Measurements from ENCODE around the gene DONSON. TPM values are rescaled to one million over a fixed set of nuclear protein-coding genes. Genes with fewer than 3 reads are reported as not detected.

Gene DONSON
- total RNA-seq, 4 donors from 2014 or later, result 6.2 to 14.4 (median 7.0) TPM

GRCh38 chr21:33559813-33560212 lies 28.7 kb downstream of the DONSON start:
- WGBS, 2 donors, result 93 to 94% methylated on average over 10 of the region's 10 CpGs
- no peak for TF ChIP-seq POLR2A (IDR thresholded peaks at IDR 0.05)
- TF ChIP-seq CTCF (IDR thresholded peaks at IDR 0.05), result no peak
- H3K4me3 ChIP-seq (ENCODE audit: low read depth, poor library complexity, severe bottlenecking), result no peak overlapping the region
- DNase-seq (ENCODE audit: low spot score in 2 of 2), result no peak
- intact Hi-C loops (cut with DNase I; ENCODE audit: low total_unique reads), result no loop called here

- TF ChIP-seq POLR2A (IDR thresholded peaks at IDR 0.05), result no peak
- no peak for TF ChIP-seq CTCF (IDR thresholded peaks at IDR 0.05)
- no peak overlapping the region for H3K4me3 ChIP-seq (ENCODE audit: low read depth, poor library complexity, severe bottlenecking)
- no peak for DNase-seq (ENCODE audit: low spot score in 2 of 2)
- intact Hi-C loops (cut with DNase I; ENCODE audit: low total_unique reads), result no loop called here
- 89 to 90% methylated on average over 4 of the region's 4 CpGs for WGBS, 2 donors
Measured at GRCh38 chr21:33558777-33559421, 29.6 kb downstream of the DONSON start.

- H3K4me3 ChIP-seq (ENCODE audit: low read depth, poor library complexity, severe bottlenecking), result no peak overlapping the region
- 95 to 98% methylated on average over 19 of the region's 19 CpGs for WGBS, 2 donors
- no peak for DNase-seq (ENCODE audit: low spot score in 2 of 2)
- intact Hi-C loops (cut with DNase I; ENCODE audit: low total_unique reads), result no loop called here
- no peak for TF ChIP-seq POLR2A (IDR thresholded peaks at IDR 0.05)
- no peak for TF ChIP-seq CTCF (IDR thresholded peaks at IDR 0.05)
Measured at GRCh38 chr21:33557447-33557846, 31.0 kb downstream of the DONSON start.

GRCh38 chr21:33554982-33555344 lies 33.5 kb downstream of the DONSON start:
- intact Hi-C loops (cut with DNase I; ENCODE audit: low total_unique reads), result no loop called here

GRCh38 chr21:33554236-33554981 lies 34.1 kb downstream of the DONSON start:
- intact Hi-C loops (cut with DNase I; ENCODE audit: low total_unique reads), result no loop called here
- WGBS, 2 donors, result 92 to 95% methylated on average over 18 of the region's 18 CpGs
- no peak overlapping the region for H3K4me3 ChIP-seq (ENCODE audit: low read depth, poor library complexity, severe bottlenecking)

More at GRCh38 chr21:33554982-33555344, 33.5 kb downstream of the DONSON start:
- 97% methylated on average over 32 of the region's 32 CpGs for WGBS, 2 donors
- peak in 1 of 2 donors; percentile 70 for DNase-seq (ENCODE audit: low spot score in 2 of 2)
- TF ChIP-seq CTCF (IDR thresholded peaks at IDR 0.05) (no peak), POLR2A (IDR thresholded peaks at IDR 0.05) (no peak)
- H3K4me3 ChIP-seq (ENCODE audit: low read depth, poor library complexity, severe bottlenecking), result no peak overlapping the region

More at GRCh38 chr21:33554236-33554981, 34.1 kb downstream of the DONSON start:
- DNase-seq (ENCODE audit: low spot score in 2 of 2), result no peak
- TF ChIP-seq POLR2A (IDR thresholded peaks at IDR 0.05) (no peak), CTCF (IDR thresholded peaks at IDR 0.05) (no peak)

Measured in lower leg skin (tissue), 4 donors.